GM21576 (cell line): ENCODE data around the gene CRYBG1.
"Not testable (repeated sequence)": the region's sequence is repeated elsewhere in the genome, so short reads cannot be mapped to it uniquely, and the experiment has no call there.

Experiments
- ATAC-seq: cut with Tn5 transposase; IDR thresholded peaks from one replicate; pipeline ENCODE4 v1.9.1; 2021; ENCODE audit warnings: mild to moderate bottlenecking, moderate library complexity; ENCODE audit not compliant: unreplicated experiment

Gene CRYBG1

GRCh38 chr6:106546691-106547414 lies 186.3 kb downstream of the CRYBG1 start:
- ATAC-seq: no peak

- ATAC-seq: no peak
Measured at GRCh38 chr6:106547601-106548453, 187.3 kb downstream of the CRYBG1 start.

- ATAC-seq: not testable (repeated sequence)
Measured at GRCh38 chr6:106548926-106549455, 188.5 kb downstream of the CRYBG1 start.

DNA sequence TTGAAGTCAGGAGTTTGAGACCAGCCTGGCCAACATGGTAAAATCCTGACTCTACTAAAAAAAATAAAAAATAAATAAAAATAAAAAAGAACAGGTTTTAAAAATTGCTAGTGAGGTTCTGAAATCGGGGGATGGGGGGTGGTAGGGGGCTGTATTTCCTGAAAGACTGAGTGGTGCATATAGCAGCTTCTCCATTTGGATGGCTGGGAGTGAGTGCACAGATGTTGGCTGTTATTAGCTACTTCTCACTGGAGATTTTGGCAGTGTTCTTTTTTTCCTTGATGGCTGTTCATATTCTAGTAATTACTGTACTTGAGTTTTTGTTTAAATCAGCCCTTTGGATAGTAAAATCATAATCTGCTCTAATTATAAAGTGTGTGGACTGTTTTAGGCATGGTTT lies 189.0 kb downstream of the CRYBG1 start:
- no peak for ATAC-seq

DNA sequence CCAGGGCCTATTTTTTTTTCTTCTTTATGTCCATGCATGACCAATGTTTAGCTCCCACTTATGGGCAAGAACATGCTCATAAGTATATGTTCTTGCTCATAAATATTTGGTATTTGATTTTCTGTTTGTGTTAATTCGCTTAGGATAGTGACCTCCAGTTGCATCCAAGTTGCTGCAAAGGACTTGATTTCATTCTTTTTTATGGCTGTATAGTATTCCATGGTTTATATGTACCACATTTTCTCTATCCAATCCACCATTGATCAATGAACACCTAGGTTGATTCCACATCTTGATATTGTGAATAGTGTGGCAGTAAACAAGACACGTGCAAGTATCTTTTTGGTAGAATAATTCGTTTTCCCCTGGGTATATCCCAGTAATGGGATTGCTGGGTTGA lies 190.6 kb downstream of the CRYBG1 start:
- ATAC-seq: no peak

DNA sequence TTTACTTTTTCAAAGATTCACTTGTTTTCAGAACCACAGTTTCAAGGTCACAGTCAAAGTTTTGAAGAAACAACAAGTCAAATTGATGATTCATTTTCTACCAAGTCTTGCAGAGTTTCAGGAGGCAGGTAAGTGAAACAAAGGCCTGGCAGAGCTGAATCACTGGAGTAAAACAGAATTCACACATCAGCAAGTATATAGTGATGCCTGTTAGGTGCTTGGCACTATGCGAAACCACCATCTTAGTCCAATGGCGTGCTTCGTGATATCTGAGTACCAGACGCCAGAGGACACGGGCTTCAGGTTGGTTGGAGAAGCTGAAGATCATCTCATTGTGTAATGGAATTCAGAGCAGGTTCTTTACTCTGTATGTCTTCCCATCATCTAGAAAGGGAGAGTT lies 192.9 kb downstream of the CRYBG1 start:
- ATAC-seq: no peak

- ATAC-seq: no peak
Measured at GRCh38 chr6:106555767-106556166, 195.2 kb downstream of the CRYBG1 start.

DNA sequence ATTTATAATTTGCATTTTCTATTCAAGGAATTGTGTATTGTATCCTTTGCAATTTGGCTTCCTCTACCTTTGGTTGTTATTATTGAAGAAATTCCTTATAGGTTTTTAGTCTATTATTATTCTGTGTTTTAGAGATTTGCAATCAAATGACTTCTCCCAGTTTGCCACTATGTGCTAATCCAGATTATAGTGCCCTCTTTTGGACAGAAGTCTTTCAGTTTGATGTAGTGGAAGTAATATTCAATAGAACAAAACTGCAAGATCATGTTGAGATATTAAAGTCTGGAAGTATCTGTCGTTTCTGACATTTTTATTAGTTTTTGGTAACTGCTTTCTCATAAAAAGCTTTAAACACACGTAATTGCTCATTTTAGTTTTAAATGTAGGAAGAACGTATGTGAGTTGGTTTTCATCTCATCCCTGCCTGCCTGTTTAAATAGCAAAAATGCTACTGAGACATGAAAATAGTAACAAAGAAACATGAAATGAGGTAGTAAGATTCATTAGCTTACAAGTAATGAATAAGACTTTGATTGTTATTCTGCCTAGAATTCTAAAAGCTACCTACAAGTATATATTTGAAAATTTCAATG lies 195.9 kb downstream of the CRYBG1 start:
- no peak for ATAC-seq

DNA sequence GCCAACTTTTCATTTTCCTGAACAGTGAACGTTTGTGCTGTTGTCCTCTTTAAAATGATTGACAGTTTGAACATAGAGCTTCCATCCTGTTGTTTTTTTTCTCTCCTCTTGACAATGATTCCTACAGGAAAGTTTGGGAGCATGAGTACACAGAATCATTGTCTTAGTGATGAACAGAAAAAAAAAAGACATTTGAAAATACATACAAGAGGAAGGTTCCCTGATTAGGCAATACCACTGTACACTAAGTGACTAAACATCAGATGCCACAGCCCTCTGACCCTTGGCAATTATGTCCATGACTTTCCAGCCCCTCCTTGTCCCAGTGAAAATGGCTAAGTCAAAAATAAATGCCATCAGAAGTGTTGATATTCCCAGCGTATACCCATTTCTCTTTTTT lies 197.3 kb downstream of the CRYBG1 start:
- ATAC-seq: no peak

GRCh38 chr6:106558364-106558763 lies 197.8 kb downstream of the CRYBG1 start:
- no peak for ATAC-seq

DNA sequence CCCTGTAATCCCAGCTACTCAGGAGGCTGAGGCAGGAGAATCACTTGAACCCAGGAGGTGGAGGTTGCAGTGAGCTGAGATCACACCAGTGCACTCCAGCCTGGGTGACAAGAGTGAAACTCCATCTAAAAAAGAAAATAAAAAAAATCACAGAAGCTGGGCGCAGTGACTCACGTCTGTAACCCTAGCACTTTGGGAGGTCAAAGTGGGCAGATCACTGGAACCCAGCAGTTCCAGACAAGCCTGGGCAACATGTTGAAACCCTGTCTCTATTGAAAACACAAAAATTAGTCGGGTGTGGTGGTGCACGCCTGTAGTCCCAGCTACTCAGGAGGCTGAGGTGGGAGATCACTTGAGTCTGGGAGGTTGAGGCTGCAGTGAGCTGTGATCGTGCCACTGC lies 199.1 kb downstream of the CRYBG1 start:
- ATAC-seq: not testable (repeated sequence)

- ATAC-seq: no peak
Measured at GRCh38 chr6:106560996-106561685, 200.6 kb downstream of the CRYBG1 start.

GRCh38 chr6:106561686-106562405 lies 201.3 kb downstream of the CRYBG1 start:
- no peak for ATAC-seq

GRCh38 chr6:106563614-106564013 lies 203.1 kb downstream of the CRYBG1 start:
- ATAC-seq: no peak

- no peak for ATAC-seq
Measured at GRCh38 chr6:106564476-106564875, 204.0 kb downstream of the CRYBG1 start.

- ATAC-seq: no peak
Measured at GRCh38 chr6:106568530-106568929, 208.0 kb downstream of the CRYBG1 start.

- no peak for ATAC-seq
Measured at GRCh38 chr6:106569428-106569827, 208.9 kb downstream of the CRYBG1 start.

DNA sequence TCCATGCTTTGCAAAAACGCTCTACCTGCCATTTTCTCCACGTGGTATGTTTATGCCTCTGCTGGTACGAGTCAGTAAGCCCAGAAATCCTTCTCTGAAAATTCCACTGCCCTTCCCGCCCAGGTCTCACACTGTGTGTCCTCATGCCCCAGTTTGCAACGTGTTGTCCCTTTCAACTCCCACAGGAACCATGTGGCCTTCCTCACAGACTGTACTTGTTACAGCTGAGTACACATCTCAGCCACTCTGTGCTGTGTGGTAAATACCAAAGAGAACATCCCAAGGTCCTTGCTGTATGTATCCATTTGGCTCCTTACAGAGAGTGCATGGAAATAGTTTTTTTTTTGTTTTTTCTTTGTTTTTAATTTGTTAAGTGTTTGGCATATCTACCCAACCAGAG lies 211.9 kb downstream of the CRYBG1 start:
- no peak for ATAC-seq

GRCh38 chr6:106572875-106573585 lies 212.5 kb downstream of the CRYBG1 start:
- ATAC-seq: no peak
